GM18870 (cell line): ENCODE results near the gene SLC6A5.
"Not testable (repeated sequence)": the region's sequence is repeated elsewhere in the genome, so short reads cannot be mapped to it uniquely, and the experiment has no call there.

ENCODE experiments used
- ATAC-seq: cut with Tn5 transposase; IDR thresholded peaks from one replicate; pipeline ENCODE4 v1.9.1; 2021; ENCODE audit warnings: moderate library complexity; ENCODE audit not compliant: unreplicated experiment

SLC6A5 gene

GRCh38 chr11:20599221-20600019 is at the start of gene SLC6A5:
TSS of gene SLC6A5 (plus strand) at chr11:20599608. CDS start at chr11:20599673, 65 bp downstream.
- no peak for ATAC-seq

- no peak for ATAC-seq
Measured at GRCh38 chr11:20551096-20551495, 48.3 kb upstream of the SLC6A5 start.

GRCh38 chr11:20555783-20556182 is 43.6 kb upstream of the SLC6A5 start:
- ATAC-seq, result no peak

- not testable (repeated sequence) for ATAC-seq
Measured at GRCh38 chr11:20556396-20556795, 43.0 kb upstream of the SLC6A5 start.

GRCh38 chr11:20558741-20559140 is 40.7 kb upstream of the SLC6A5 start:
- no peak for ATAC-seq

GRCh38 chr11:20559523-20560300 is 39.7 kb upstream of the SLC6A5 start:
- ATAC-seq, result no peak

GRCh38 chr11:20561915-20562314 is 37.5 kb upstream of the SLC6A5 start:
- ATAC-seq, result no peak

GRCh38 chr11:20563866-20564265 is 35.5 kb upstream of the SLC6A5 start:
- no peak for ATAC-seq

GRCh38 chr11:20564846-20565635 is 34.4 kb upstream of the SLC6A5 start:
- ATAC-seq, result no peak

- ATAC-seq, result not testable (repeated sequence)
Measured at GRCh38 chr11:20566115-20566514, 33.3 kb upstream of the SLC6A5 start.

- ATAC-seq, result no peak
Measured at GRCh38 chr11:20566591-20567434, 32.6 kb upstream of the SLC6A5 start.

GRCh38 chr11:20579725-20580124 is 19.7 kb upstream of the SLC6A5 start:
- not testable (repeated sequence) for ATAC-seq

GRCh38 chr11:20583201-20583600 is 16.2 kb upstream of the SLC6A5 start:
- no peak for ATAC-seq

- no peak for ATAC-seq
Measured at GRCh38 chr11:20584093-20584774, 15.2 kb upstream of the SLC6A5 start.

GRCh38 chr11:20589796-20590195 is 9.6 kb upstream of the SLC6A5 start:
- ATAC-seq, result no peak

- ATAC-seq, result no peak
Measured at GRCh38 chr11:20590381-20590780, 9.0 kb upstream of the SLC6A5 start.

GRCh38 chr11:20592741-20593140 is 6.7 kb upstream of the SLC6A5 start:
- no peak for ATAC-seq

GRCh38 chr11:20594274-20595061 is 4.9 kb upstream of the SLC6A5 start:
- no peak for ATAC-seq

- ATAC-seq, result no peak
Measured at GRCh38 chr11:20595101-20595500, 4.3 kb upstream of the SLC6A5 start.
